ENCODE results near the gene NUP62.

Gene NUP62

GRCh38 chr19:49862391-49863253, 66.7 kb downstream of the NUP62 start:
- DNase-seq, result no peak

GRCh38 chr19:49861541-49862378, 67.5 kb downstream of the NUP62 start:
- no peak for DNase-seq

- DNase-seq, result no peak
Observed at GRCh38 chr19:49861107-49861506, 68.2 kb downstream of the NUP62 start.

GRCh38 chr19:49860336-49861102, 68.8 kb downstream of the NUP62 start:
- DNase-seq, result no peak

- DNase-seq, result no peak
Observed at GRCh38 chr19:49859682-49860335, 69.5 kb downstream of the NUP62 start.

GRCh38 chr19:49858088-49858985, 71.0 kb downstream of the NUP62 start:
- DNase-seq, result no peak

GRCh38 chr19:49857838-49858087, 71.5 kb downstream of the NUP62 start:
- DNase-seq, result no peak

GRCh38 chr19:49857061-49857837, 72.1 kb downstream of the NUP62 start:
- DNase-seq, result no peak
